HG03432 (cell line): ENCODE data around the gene NT5DC1.

Experiments
- ATAC-seq: cut with Tn5 transposase; IDR thresholded peaks from one replicate; pipeline ENCODE4 v1.9.1; 2021; ENCODE audit warnings: mild to moderate bottlenecking, moderate library complexity; ENCODE audit not compliant: unreplicated experiment

NT5DC1 gene

DNA sequence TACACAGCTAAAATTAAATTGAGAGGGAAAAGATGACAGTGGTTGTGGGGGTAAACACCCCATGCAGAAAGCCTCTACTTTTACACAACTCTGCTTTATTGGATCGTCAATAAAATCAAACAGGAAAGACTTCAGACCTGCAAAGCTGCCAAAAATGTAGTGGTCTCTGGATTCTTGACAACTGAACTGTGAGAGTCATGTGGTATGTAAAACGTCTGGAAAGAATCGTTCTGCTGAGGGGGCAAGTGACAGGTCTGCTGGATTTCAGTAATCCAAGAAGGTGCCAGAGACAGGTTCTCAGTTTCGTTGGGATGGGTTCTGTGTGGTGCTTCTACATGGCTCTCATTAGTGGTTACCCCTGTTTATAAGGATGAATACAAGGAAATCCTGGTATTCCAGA is 89.9 kb downstream of the NT5DC1 start:
- ATAC-seq, result no peak

DNA sequence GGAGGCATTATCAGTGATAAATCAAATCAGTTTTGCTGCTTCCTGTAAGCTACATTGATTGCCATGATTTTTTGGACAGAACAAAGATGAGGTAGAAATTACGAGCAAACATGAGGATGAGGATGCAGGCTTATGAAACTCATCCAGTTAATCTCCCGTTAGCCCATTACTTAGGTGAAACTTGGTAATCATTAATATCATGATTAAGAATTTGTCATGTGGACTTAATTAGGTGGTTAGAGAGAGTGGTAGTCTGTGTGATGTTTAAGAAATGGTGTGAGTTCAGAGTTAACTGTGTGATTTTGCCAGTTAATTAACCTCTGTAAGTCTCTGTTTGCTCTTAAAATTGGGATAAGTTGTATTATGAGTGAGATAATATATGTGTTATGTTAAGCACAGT is 91.2 kb downstream of the NT5DC1 start:
- no peak for ATAC-seq

DNA sequence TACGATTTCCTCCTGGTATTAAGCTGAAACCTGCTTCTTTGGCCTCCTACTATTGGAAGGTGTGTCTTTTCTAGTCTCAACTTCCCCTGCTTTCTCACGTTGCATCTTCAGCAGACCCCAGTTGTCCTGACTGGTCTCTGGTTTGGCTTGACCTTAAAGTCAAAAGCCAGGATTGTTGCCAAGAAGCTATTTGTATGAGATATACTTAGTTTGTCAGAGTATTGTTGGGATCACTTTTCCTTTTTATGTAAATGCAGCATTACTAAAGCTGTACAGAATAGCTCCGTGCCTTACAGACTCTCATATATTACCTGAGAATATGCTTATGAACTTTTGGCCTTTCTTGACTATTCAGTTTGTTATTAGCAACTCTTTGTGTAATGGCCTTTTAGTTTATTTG is 92.1 kb downstream of the NT5DC1 start:
- no peak for ATAC-seq

DNA sequence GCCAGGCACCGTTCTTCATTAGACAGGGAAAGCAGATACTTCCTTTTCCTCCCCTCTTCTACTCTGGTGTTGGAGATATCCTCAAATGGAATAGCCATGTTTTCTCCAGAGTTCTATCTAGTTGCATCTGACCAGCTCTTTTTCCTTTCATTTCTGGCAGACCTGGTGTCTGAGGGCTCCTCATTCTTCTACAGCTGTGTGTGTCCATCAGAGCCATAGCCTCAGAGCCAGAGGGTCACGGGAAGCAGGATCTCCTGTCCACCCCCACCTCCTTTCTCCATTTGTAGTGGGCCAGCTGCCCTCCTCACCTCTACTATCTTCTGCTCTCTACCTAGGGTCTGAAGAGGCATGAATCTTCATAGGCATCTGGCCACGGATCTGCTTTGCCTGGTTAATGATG is 96.2 kb downstream of the NT5DC1 start:
- ATAC-seq, result no peak

DNA sequence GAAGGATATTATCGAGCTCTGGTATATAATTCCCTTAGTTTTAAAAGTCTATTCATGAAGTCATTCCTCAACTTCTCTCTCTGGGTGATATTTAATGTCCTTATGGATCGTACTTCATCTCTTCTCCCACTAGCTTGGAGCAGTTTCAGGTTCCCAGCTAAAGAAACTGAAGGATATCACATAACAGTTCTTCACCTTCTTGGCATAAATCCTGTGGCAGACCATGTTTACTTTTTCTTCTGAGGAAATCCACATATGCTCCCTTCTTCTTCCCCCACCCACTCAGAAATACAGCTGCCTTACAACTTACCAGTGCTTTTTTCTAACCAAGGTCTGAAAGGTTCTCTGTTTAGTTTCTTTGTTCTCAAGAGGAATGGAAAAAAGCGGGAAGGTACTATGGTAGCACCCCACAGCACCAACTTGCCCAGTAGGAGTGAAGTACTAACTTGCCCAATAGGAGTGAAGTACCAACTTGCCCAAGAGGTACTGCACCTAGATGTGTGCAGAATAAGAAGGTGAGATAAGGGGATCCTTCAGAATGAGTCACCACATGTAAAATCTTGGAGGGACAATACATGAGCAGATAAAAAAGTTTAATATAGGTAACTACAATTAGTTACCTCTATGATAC is 100.1 kb downstream of the NT5DC1 start:
- no peak for ATAC-seq

DNA sequence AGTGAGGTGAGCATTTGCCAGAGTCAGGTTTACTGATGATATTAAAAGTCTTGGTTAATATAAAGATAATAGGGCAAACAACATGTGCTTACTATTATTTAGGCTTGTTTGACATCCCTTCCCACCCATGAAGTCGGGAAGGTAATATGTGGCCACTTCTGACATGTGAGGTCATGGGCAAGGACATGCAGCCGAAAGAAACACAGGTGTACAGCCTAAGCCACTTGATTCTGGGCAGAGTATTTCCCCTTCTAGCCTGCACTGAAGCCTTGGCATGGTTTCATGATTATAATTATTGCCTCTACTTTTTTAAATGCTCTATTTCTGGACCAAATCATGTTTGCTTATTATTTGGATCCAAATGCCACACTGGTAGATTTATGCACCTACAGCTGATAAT is 100.9 kb downstream of the NT5DC1 start:
- no peak for ATAC-seq

DNA sequence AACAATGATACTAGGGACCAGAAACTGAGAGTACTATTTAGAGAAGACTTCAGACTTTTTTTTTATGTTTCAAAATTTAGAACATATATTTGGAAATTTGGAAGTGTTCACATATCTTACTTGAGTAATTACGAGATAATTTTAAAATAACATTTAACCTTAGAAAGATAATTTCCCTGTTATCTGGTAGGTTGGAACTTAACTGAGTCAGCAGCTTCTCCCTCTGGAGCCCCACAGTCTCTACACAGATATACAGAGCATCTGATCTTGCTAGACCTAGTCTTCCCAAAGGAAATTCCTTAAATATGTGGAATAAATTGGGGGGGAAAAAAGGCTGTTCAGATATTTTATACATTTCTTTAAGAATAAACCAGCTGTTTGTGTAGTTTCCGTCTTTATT is 104.6 kb downstream of the NT5DC1 start:
- ATAC-seq, result peak; percentile 13

DNA sequence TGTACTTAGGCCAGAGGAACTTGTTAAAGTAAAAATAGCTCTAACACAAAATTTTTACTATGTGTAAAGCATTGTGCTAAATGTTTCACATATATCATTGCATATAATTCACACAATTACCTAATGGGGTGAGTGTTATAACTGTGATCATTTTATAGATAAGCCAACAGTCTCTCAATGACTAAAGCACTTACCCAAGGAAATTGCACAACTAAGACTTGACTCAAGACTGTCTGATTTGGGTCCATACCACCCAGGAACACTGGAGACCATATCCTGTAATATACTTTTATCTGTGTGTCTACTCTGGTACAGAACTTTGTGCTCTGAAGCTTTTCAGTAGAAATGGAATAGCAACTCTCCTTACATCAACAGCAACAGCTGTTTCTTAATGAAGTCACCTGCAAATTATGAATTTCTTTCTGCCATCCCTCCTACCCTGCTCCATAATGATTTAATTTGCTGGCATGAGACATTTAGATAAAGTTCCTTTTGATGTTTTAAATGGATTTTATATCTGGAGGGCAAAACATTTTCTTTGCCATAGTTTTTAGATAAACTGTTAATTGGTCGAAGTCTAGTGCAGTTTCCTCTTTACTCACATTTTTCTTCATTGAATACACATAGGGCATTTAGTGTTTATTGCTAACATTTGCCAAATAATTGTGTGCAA is 105.7 kb downstream of the NT5DC1 start:
- no peak for ATAC-seq

DNA sequence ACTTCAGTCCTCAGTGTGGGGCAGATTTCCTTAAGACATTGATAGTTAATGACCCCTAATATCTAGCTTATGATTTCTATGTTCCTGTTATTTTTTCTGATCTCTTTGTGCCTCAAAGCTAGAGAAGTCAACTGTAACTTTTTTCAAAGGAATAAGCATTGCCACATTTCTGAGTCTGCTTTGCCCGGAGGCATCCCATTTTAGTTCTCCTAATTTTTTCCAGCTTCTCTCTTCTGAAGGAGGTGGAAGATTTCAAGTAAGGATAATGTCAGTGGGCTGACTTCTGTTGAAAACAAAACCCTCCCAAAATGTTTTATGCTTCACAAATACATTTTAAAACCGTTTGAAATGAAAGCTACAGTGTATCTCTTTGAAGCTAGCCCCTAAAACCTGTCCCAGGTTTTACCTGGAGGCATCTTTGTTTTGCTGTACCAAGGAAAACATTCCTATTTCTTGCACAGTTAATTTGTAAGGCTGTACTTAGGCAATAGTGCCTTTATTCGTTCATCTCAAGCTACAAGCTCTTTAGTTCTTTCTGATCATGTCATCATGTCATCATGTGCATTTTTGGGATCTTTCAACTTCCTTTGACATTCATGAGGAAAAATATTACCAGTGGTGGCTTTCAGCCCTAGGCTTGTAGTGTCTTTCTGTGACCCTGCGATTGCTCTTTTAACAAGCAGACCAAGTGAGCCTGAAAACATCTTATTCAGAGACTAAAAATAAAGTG is 107.6 kb downstream of the NT5DC1 start:
- ATAC-seq, result no peak

DNA sequence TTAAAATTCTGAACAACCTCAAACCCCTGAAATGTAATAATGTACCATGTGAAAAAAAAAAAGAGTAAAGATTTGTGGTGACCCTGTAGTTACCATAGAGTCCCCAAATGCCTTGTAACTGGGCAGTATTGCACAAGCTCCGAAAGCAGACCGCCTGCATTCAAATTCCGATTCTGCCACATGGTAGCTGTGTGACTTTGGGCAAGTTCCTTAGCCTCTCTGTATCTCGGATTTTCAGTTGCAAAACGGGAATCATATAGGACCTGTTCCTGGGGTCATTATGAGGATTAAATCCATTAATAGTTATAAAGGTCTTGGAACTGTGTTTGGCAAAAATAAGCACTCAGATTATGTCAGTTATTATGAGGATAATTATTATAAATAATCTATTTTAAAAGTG is 109.7 kb downstream of the NT5DC1 start:
- no peak for ATAC-seq

DNA sequence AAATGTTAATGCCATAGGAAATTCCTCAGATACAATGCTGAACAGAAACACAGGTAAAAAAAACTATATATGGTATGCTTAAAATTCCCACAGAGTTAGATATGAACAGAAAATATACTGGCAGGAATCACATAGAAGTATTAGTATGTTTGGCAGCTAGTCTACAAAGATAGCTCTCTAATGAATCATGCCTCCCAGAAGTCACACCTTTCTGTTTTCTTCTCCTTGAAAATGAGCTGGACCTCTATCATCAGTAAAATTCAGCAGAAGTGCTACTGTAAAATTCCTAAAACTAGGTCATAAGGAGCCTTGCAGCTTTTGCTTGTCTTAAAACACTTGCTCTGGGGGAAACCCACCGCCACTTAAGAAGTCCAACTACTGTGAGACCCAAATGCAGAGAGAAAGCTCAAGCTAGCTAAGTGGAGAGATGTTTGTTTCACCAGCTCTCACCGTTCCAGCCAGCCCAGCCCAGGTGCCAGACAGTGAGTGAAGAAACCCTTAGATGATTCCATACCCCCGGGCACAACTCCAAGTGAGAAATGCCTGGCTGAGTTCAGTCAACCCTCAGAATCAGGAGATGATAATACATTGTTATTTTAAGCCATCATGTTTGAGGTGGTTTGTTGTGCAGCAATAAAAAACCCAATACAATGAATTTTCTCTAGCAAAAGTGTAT is 110.2 kb downstream of the NT5DC1 start:
- no peak for ATAC-seq

DNA sequence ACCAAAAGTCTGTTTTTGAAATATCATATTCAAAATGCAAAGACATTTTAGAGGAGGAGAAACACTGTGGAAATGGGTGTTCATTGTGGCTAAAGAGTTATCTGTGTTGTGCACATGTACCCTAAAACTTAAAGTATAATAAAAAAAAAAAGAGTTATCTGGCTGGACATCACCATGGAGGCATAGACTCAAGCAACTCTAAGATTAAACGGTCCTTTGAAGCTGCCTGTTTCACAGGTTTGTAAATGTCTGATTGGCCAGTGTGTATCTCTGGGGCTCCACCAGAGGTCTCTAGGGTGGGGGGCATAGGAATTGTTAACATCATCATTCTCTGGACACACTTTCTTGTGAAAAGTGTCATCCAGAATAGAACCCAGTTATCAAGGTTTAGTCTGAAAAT is 114.0 kb downstream of the NT5DC1 start:
- ATAC-seq, result no peak

DNA sequence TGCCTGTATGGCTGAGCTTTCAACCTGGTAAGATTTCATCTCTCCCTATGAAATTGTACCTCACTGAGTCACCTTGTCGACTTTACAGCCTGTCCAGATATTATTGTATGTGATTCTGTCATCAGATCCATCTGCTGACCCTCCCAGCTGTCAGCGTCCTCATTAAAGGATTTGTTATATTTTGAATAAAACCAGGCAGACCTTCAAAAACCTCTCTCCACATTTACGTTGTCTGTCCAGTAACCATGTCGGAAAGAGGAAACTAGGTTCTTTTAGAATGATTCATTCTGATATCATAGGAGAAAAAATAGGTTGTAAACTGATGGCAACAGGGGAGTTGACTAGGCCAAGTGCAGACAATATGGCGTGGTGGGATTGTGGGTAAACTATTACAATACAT is 114.8 kb downstream of the NT5DC1 start:
- no peak for ATAC-seq

DNA sequence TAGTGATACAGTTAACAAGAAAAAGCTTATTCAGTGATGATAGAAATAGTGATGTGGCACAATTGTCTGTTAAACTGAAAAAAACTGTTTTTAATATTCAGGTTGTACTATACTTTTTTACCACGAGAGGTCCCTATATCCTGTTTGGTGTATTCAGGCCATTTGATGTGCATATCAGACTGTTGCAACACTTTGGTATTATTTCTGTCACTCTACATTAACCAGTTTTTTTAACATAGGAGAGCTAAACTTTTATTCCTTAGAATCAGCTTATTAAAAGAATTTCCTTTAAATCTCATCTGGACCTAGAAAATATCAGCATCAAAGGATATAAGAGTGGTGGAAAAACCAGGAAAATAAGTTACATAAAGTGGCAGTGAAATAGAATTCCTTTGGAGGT is 116.4 kb downstream of the NT5DC1 start:
- peak; percentile 62 for ATAC-seq

DNA sequence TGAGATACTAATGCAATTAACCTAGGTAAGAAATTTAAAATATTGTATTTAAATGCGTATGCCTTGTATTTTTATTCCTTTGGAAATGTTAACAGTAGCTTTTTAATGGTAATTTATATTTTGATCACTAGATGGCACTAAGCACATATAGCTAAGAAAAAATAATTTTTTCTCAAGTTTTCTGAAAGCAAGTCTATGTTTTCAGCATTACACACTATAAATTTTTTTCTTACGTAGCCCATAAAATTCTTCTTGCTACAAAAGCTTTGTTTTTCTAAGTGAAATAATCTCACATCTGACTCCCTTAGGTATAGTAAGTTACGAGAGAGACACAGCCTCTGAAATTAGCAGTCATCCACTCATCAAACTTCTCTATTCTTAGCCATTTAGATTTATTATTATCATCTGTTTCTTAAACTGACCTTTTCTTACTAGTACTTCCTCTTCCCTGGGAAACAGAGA is 117.5 kb downstream of the NT5DC1 start:
- no peak for ATAC-seq

DNA sequence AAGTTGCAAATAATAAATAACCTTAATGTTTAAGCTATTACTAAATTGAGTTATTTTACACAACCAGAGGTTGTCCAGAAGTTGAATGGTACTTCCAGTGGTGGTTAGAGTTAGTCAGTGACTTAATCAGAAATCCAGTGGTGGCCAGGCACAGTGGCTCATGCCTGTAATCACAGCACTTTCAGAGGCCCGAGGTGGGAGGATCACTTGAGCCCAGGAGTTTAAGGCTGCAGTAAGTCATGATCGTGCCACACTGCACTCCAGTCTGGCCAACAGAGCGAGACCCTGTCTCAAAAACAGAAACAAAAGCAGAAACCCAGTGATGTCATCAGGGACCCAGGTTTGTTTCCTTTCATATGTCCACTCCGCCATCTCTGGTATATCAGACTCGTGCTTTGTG is 118.2 kb downstream of the NT5DC1 start:
- no peak for ATAC-seq

DNA sequence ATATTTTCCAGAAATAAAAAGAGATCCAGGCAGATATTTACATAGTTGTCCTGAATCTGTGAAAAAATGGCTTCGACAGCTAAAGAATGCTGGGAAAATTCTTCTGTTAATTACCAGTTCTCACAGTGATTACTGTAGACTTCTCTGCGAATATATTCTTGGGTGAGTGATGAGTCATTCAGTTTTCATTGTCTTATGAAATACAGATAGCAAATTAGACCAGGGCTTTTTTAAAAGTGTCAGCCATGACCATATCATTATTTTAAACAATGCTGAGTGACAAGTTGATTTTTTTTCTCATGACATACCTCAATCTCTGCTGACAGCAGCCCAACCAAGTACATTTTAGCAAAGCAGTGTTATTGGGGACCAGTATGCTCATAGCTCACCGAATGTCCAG is 120.4 kb downstream of the NT5DC1 start:
- no peak for ATAC-seq

DNA sequence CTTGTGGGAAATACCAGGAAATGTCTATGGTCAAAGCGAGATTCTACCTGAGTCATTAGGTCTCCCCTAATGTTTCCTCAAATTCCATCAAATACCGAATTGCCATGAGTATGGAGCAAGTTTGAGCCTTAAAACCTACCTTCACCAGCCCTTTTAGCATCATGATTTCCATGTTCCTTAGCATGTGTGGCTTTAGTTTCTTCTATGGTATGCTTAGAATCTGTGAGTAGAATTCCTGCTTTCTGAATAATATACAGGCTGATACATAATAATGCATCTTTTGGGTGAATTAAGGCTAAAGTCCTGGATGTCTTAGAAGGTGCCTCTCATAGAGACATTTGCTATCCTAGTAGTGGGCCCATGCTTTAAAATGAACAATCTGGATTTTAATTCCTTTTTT is 121.3 kb downstream of the NT5DC1 start:
- ATAC-seq, result no peak

DNA sequence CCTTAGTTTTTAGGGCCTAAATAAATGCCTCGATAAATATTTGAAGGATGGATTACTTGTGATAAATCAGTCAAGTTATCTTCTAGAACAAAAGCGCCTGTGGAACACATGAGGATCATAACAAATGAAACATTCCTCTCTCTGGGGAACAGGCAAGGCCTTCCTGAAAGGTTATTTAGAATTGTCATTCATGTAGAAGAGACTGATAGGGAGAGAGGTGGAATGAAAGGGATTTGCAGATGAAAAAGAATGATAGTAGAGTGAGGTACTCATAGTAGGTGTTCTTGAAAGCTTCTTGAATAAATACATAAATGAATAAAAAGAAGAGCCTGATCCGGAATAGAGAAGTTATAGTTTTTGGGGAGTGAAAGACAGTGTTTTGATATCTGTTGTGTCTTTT is 122.7 kb downstream of the NT5DC1 start:
- no peak for ATAC-seq

DNA sequence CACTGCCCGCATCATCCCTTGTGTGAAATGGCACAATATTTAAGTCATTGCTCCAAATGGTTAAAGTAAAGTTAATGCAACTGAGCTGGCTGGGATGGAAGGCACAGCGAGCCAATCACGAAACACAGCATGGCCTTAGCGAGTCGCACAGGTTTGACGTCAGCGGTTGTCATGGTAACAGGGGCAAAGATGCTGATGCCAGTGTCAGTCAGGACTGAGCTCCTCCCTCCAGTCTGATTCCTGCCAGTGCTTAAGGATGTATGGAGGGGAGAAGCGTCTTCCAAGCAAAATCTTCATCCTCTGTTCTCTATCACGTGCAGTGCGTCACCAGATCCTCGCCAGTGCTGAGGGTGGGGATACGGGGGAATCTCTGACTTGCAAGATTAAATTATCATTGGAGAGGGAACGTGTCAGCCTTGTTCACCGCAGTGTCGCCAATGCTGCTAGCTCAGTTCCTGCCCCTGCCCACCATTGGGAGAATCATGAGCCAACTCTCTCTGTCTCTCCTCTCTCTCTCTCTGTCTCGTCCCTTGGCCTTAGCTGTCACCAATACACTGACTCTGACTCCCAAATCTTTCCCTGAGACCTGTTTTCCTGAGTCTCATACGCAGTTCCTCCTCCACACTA is 128.7 kb downstream of the NT5DC1 start:
- ATAC-seq, result no peak

DNA sequence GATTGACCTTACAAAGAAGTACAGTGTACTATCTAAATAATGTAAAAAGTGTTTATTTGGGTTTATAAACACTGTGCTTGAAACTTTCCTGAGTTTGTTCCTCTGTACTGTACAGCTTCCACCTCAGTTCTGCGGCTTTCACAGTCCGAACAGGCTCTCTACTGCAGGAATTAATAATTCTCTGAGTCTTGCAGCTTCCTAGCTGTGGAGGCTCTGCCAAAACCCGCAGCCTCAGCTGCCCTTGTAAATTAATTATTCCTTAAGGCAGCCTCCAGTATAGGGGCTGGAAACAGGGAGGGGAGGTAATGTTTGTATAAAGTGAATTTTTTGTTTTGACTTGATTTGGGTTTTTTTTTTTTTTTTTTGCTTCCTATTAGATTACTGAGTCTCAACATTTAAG is 134.0 kb downstream of the NT5DC1 start:
- ATAC-seq, result no peak
